ENCODE results near the gene KDELR3. TPM values are rescaled to one million over a fixed set of nuclear protein-coding genes. Genes with fewer than 3 reads are reported as not detected.
A peak's percentile ranks its signal among the peaks of the same experiment; 100 is the strongest.

The KDELR3 gene
- polyA plus RNA-seq, 3 donors: not detected

DNA sequence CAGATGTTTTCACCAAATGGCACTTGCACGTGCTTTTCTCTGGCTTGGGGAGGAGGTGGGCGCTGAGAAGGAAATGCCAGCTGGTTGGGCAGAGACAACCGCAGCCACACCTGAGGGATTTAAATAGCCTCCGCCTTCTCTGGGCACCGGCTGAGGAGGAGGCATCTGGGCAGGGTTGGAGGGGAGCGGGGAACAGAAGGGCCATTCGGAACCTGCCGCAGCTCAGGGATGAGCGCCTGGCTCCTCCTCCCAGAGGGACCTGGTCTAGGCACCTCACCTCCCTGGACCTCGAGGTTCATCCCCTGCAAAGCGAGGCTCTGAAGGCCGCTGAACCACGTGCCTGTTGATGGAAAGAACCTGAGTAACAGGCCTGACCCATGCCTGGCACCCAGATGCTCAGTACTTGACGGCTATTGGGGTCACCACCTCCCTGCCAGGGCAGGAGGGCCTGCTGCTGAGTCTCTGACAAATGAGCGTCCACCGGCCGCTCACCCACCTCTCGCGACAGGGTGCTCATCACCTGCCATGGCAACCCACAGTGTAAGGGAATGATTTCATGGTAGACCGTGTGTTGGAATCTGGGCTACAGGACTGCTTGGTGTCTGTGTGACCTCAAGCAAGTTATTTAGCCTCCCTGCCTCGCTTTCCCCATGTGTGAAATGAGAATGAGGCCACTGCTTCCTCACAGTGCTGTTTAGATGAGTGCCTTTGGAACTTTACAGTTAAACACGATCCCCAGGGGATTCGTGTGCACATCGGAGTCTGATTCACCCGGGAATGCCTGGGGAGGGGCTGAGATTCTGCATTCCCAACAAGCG is 2.0 kb upstream of the KDELR3 start:
- Histone ChIP-seq H3K27me3 (ENCODE audit: control insufficient read depth in 2 of 2, insufficient read depth in 2 of 2, low read length in 2 of 2) (peaks cover 46 to 79% of the 10 kb centered on the region in 2 donors), H3K4me1 (ENCODE audit: control insufficient read depth in 1 of 2, insufficient read depth in 2 of 2, low read length in 2 of 2) (peaks cover 13 to 22% of the 10 kb centered on the region in 2 donors), H3K4me3 (replicated peaks in 1 of 3; ENCODE audit: low read depth in 2 of 3, low read length in 3 of 3) (no peak overlapping the region), H3K9ac (ENCODE audit: insufficient read depth, low read length, poor library complexity, severe bottlenecking) (no peak overlapping the region), H3K9me3 (replicated peaks in 1 of 2; ENCODE audit: control insufficient read depth in 1 of 2, insufficient read depth in 1 of 2, low read length in 2 of 2) (peaks cover 0 to 27% of the 10 kb centered on the region in 2 donors), H3K4me2 (replicated peaks; ENCODE audit: extremely low read depth, low read length, poor library complexity, severe bottlenecking) (no peak overlapping the region), H3K79me2 (ENCODE audit: insufficient read depth, low read length) (no peaks in the 10 kb centered on the region), H2AFZ (ENCODE audit: insufficient read depth, low read depth, low read length, poor library complexity, severe bottlenecking) (no peak overlapping the region), H3K27ac (ENCODE audit: low read depth in 1 of 2, low read length in 2 of 2) (no peak overlapping the region), H4K20me1 (ENCODE audit: insufficient read depth, low read length) (no peaks in the 10 kb centered on the region), H3K36me3 (replicated peaks in 1 of 2; ENCODE audit: control insufficient read depth in 1 of 2, insufficient read depth in 2 of 2, low read length in 2 of 2) (no peaks in the 10 kb centered on the region)
- H3K36me3 Mint-ChIP-seq: peaks cover 0 to 9% of the 10 kb centered on the region in 2 donors
- peak overlapping the region in 1 of 2 donors; percentile 79 for H3K4me3 Mint-ChIP-seq
- H3K27me3 Mint-ChIP-seq (ENCODE audit: low read depth in 3 of 3): peaks cover 83 to 93% (median 88%) of the 10 kb centered on the region in 3 donors
- TF ChIP-seq CTCF (IDR thresholded peaks at IDR 0.05): no peak
- no peak for DNase-seq
- intact Hi-C loops (cut with micrococcal nuclease): no loop called here
- WGBS (ENCODE audit: insufficient coverage): 78% methylated on average over 23 of the region's 26 CpGs
- H3K27ac Mint-ChIP-seq: peak overlapping the region in 1 of 7 donors; percentile 57
- H3K9me3 Mint-ChIP-seq: peaks cover 0 to 28% (median 8%) of the 10 kb centered on the region in 7 donors
- peaks cover 20% of the 10 kb centered on the region for H3K4me1 Mint-ChIP-seq

DNA sequence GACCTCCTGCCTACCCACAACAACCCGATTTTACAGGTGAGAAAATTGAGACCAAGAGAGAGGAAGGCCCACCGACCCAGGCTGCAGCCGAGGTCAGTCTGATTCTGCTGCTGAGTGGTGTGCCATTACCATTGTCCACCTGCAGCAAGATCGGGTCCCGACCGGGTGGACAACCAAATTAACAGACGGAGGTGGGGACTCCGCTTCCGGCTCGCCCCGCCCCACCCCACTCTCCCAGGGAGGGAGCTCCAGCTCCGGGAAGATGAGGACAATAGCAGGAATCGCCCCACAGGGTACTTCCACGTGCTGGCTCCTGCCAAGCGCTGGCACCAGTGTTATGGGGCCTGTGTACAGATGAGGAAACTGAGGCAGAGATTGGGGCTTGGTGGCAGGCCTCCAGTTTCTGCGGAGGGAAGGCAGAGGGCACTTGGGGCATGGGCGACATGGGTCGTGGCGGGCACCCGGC is 425 bp upstream of the KDELR3 start:
- Histone ChIP-seq H3K27me3 (ENCODE audit: control insufficient read depth in 2 of 2, insufficient read depth in 2 of 2, low read length in 2 of 2) (peaks cover 30 to 64% of the 10 kb centered on the region in 2 donors), H3K79me2 (ENCODE audit: insufficient read depth, low read length) (no peaks in the 10 kb centered on the region), H3K36me3 (replicated peaks in 1 of 2; ENCODE audit: control insufficient read depth in 1 of 2, insufficient read depth in 2 of 2, low read length in 2 of 2) (no peaks in the 10 kb centered on the region), H3K9ac (ENCODE audit: insufficient read depth, low read length, poor library complexity, severe bottlenecking) (peak overlapping the region; percentile 42), H3K4me3 (replicated peaks in 1 of 3; ENCODE audit: low read depth in 2 of 3, low read length in 3 of 3) (peak overlapping the region in 1 of 3 experiments; percentile 58), H3K4me1 (ENCODE audit: control insufficient read depth in 1 of 2, insufficient read depth in 2 of 2, low read length in 2 of 2) (peaks cover 7 to 12% of the 10 kb centered on the region in 2 donors), H3K27ac (ENCODE audit: low read depth in 1 of 2, low read length in 2 of 2) (no peak overlapping the region), H4K20me1 (ENCODE audit: insufficient read depth, low read length) (no peaks in the 10 kb centered on the region), H3K4me2 (replicated peaks; ENCODE audit: extremely low read depth, low read length, poor library complexity, severe bottlenecking) (peak overlapping the region; percentile 66), H3K9me3 (replicated peaks in 1 of 2; ENCODE audit: control insufficient read depth in 1 of 2, insufficient read depth in 1 of 2, low read length in 2 of 2) (peaks cover 0 to 16% of the 10 kb centered on the region in 2 donors), H2AFZ (ENCODE audit: insufficient read depth, low read depth, low read length, poor library complexity, severe bottlenecking) (peak overlapping the region; percentile 62)
- Mint-ChIP-seq H3K27ac (peak overlapping the region in 2 of 7 donors; percentile 43 to 50), H3K4me1 (peaks cover 14% of the 10 kb centered on the region), H3K4me3 (peak overlapping the region; percentile 73 to 84), H3K27me3 (ENCODE audit: low read depth in 3 of 3) (peaks cover 67 to 80% (median 72%) of the 10 kb centered on the region in 3 donors), H3K9me3 (peaks cover 0 to 27% (median 6%) of the 10 kb centered on the region in 7 donors), H3K36me3 (peaks cover 0 to 9% of the 10 kb centered on the region in 2 donors)
- WGBS (ENCODE audit: insufficient coverage): 14% methylated on average over 11 of the region's 20 CpGs
- intact Hi-C loops (cut with micrococcal nuclease): no loop called here
- no peak for TF ChIP-seq CTCF (IDR thresholded peaks at IDR 0.05)
- no peak for DNase-seq
